Peyer's patch (tissue), 4 donors: Measurements from ENCODE around the gene ASL. TPM values are rescaled to one million over a fixed set of nuclear protein-coding genes. Genes with fewer than 3 reads are reported as not detected.

Experiments used
- DNase-seq, 3 donors: peaks; one replicate each; pipeline ENCODE4 v3.0.0-alpha.2; 2017 to 2019
- H3K27ac ChIP-seq, 4 donors: fragments of 200-600 bp; sonication (generic); one replicate each; pipeline ENCODE4 v1.5.1; 2016 to 2019
- H3K27me3 ChIP-seq, 2 donors: fragments of 200-600 bp; sonication (generic); one replicate each; pipeline ENCODE4 v1.5.1; 2019
- H3K36me3 ChIP-seq, 3 donors: fragments of 200-600 bp; sonication (generic); one replicate each; pipeline ENCODE4 v1.5.1; 2016 to 2019
- H3K4me1 ChIP-seq, 4 donors: fragments of 200-600 bp; sonication (generic); one replicate each; pipeline ENCODE4 v1.5.1; 2016 to 2019
- H3K4me3 ChIP-seq, 4 donors: fragments of 200-600 bp; sonication (generic); 1 replicate in 3 of 4; 2 replicates in 1 of 4; pipeline ENCODE4 v1.5.1; 2016 to 2019; ENCODE audit warnings: mild to moderate bottlenecking in 1 of 4
- H3K9me3 ChIP-seq, 4 donors: fragments of 200-600 bp; sonication (generic); one replicate each; pipeline ENCODE4 v1.5.1; 2016 to 2019; ENCODE audit warnings: mild to moderate bottlenecking in 1 of 4
- POLR2A ChIP-seq, 2 donors: fragments of 450-650 bp; IDR thresholded peaks; one replicate each; pipeline ENCODE4 v1.5.1; 2017; ENCODE audit warnings: antibody characterized with exemption in 2 of 2, mild to moderate bottlenecking in 2 of 2, moderate library complexity in 2 of 2
- total RNA-seq, 4 donors: library from RNA; depleted of rRNA; stranded (reverse); fragments of >200 nt; gene quantifications; one replicate each; pipeline ENCODE4 v1.1.0, GENCODE V29; 2016
- TF ChIP-seq, protein P1 (sequence below), 6 experiments: fragments of 450-650 bp in 4 of 6; fragments of 200-600 bp in 2 of 6; sonication (generic) in 1 of 6; IDR thresholded peaks; one replicate each; pipeline ENCODE4 v1.5.1; 2017 to 2019; ENCODE audit warnings: antibody characterized with exemption in 6 of 6, mild to moderate bottlenecking in 3 of 6, moderate library complexity in 1 of 6

Gene ASL
- total RNA-seq, 4 donors from 2014 or later, result 48.7 to 178 (median 137) TPM

DNA sequence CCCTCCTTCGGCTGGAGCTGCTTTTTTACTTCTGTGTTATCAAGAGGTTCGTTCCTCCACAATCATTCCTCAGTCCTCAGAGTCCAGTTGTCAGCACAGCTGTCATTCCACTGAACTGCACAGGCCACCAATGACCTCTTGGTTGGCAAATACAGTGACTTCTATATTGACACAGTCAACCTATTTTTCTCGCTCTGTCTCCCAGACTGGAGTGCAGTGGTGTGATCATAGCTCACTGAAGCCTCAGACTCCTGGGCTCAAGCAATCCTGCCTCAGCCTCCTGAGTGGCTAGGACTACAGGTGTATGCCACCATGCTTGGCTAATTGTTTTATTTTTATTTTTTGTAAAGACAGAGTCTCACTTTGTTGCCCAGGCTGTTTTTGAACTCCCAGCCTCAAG lies 66.7 kb downstream of the ASL start:
- no peak overlapping the region for H3K4me3 ChIP-seq
- H3K9me3 ChIP-seq, result no peaks in the 10 kb centered on the region
- no peaks in the 10 kb centered on the region for H3K4me1 ChIP-seq
- H3K27me3 ChIP-seq, result no peaks in the 10 kb centered on the region
- DNase-seq, result no peak
- peaks cover 0 to 62% (median 0%) of the 10 kb centered on the region in 3 donors for H3K36me3 ChIP-seq
- no peak overlapping the region for H3K27ac ChIP-seq
- TF ChIP-seq POLR2A (IDR thresholded peaks at IDR 0.05), result no peak
- TF ChIP-seq, protein P1, sequence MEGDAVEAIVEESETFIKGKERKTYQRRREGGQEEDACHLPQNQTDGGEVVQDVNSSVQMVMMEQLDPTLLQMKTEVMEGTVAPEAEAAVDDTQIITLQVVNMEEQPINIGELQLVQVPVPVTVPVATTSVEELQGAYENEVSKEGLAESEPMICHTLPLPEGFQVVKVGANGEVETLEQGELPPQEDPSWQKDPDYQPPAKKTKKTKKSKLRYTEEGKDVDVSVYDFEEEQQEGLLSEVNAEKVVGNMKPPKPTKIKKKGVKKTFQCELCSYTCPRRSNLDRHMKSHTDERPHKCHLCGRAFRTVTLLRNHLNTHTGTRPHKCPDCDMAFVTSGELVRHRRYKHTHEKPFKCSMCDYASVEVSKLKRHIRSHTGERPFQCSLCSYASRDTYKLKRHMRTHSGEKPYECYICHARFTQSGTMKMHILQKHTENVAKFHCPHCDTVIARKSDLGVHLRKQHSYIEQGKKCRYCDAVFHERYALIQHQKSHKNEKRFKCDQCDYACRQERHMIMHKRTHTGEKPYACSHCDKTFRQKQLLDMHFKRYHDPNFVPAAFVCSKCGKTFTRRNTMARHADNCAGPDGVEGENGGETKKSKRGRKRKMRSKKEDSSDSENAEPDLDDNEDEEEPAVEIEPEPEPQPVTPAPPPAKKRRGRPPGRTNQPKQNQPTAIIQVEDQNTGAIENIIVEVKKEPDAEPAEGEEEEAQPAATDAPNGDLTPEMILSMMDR (IDR thresholded peaks at IDR 0.05), result no peak

DNA sequence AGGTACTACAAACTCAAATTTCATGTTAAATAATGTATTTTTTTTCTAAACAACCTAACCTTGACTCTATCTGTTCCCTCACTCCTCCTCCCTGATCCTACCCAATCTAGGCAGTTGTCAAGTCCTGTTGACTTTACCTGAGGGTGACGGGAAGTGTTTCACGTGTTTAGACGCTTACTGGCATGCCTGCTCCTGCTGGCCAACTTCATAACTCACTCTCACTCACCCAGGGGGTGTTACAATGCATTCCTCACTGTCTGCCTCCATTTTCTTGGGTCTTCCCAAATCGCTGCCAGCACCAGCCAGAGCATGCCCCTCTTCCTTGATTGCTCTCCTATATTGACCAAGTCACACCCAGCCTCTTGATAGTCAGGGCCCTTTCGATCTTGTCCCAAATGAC lies 67.4 kb downstream of the ASL start:
- no peak overlapping the region for H3K27ac ChIP-seq
- H3K4me1 ChIP-seq, result no peaks in the 10 kb centered on the region
- H3K36me3 ChIP-seq, result peaks cover 0 to 60% (median 0%) of the 10 kb centered on the region in 3 donors
- H3K4me3 ChIP-seq, result no peak overlapping the region
- no peaks in the 10 kb centered on the region for H3K27me3 ChIP-seq
- DNase-seq, result no peak
- TF ChIP-seq, protein P1 (IDR thresholded peaks at IDR 0.05), result no peak
- TF ChIP-seq POLR2A (IDR thresholded peaks at IDR 0.05), result no peak
- H3K9me3 ChIP-seq, result no peaks in the 10 kb centered on the region

Other genes with a start within 250 kb of the ASL start
- 10 to 100 TPM in 2 of 4 donors, 1 to 10 TPM in 2; 5.0 to 11.0 (median 9.4) TPM for gene VKORC1L1, start 202.7 kb upstream of the ASL start, total RNA-seq
- gene GUSB, start 93.6 kb upstream of the ASL start, total RNA-seq, result 10 to 100 TPM; 29.8 to 56.9 (median 48.4) TPM
- 10 to 100 TPM; 24.7 to 67.7 (median 42.2) TPM for gene CRCP, start 39.0 kb downstream of the ASL start, total RNA-seq
- 10 to 100 TPM in 3 of 4 donors, 1 to 10 TPM in 1; 5.4 to 58.6 (median 12.5) TPM for gene TPST1, start 129.5 kb downstream of the ASL start, total RNA-seq